OCI-LY3 (cell line): ENCODE measurements around the gene LSM14A.

Source experiments
- CTCF ChIP-seq: fragments of 200-600, 300-600 bp; sonication (generic); IDR thresholded peaks from 2 replicates; pipeline ENCODE4 v1.5.1; 2014; ENCODE audit warnings: antibody characterized with exemption, low read length, low read depth
- EZH2phosphoT487 ChIP-seq: fragments of 200-600 bp; shearing (Covaris generic); IDR thresholded peaks from 2 replicates; pipeline ENCODE4 v1.6.1; 2018; ENCODE audit warnings: antibody characterized with exemption, mixed run types, low read depth

GRCh38 chr19:34171877-34172660, at the start of gene LSM14A:
- no peak for TF ChIP-seq CTCF
- TF ChIP-seq EZH2phosphoT487 = no peak
